HFF-Myc (cell line): Measurements from ENCODE around the gene PLEKHG7.
"Not testable (repeated sequence)": the region's sequence is repeated elsewhere in the genome, so short reads cannot be mapped to it uniquely, and the experiment has no call there.

Source experiments
- DNase-seq: peaks from one replicate; pipeline ENCODE4 v3.0.0-alpha.2; 2011; ENCODE audit warnings: low read depth; ENCODE audit errors: extremely low read depth
- H3K4me3 ChIP-seq: replicated peaks from 2 replicates; pipeline ENCODE4 v1.5.1; 2011; ENCODE audit warnings: low read depth, mild to moderate bottlenecking, control low read depth, low read length
- TF ChIP-seq, protein P1 (sequence below): IDR thresholded peaks from 2 replicates; pipeline ENCODE4 v1.5.1; 2012; ENCODE audit warnings: mild to moderate bottlenecking, low read depth, low read length, control low read depth; ENCODE audit errors: missing control alignments

PLEKHG7 gene, protein sequence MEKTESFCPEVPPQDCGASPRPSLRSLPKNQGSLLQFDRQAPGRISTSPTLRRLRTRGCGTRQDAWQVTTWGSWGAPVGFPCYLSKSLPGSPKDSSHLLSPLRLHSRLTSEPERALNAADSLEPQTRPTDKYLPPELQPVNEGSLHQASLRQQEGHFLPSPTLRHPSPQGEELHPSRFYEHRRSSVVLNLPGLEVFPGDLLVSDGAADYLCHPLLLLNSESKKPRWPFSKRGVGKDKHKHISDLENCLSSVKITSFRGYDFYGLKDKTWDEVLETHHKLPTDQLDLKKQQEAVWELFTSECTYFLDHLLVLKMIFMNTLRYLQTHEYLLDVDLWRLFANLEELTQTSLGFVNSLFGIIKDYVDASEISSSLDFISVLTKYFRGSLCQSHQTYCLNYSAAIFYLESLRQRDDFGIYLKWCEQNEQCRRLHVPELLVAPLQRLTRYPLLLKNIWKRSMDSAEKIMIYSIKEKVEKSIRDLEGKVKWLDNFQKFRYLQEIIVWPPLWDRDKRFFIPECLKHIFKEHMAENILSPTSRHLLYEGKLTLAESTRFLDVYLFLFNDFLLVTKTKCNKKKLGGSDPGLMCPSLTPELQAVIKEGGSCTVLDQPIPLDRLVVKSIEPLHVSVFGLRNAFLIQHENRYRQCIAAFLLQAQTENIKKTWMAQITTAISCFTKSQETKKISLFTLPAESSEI

DNA sequence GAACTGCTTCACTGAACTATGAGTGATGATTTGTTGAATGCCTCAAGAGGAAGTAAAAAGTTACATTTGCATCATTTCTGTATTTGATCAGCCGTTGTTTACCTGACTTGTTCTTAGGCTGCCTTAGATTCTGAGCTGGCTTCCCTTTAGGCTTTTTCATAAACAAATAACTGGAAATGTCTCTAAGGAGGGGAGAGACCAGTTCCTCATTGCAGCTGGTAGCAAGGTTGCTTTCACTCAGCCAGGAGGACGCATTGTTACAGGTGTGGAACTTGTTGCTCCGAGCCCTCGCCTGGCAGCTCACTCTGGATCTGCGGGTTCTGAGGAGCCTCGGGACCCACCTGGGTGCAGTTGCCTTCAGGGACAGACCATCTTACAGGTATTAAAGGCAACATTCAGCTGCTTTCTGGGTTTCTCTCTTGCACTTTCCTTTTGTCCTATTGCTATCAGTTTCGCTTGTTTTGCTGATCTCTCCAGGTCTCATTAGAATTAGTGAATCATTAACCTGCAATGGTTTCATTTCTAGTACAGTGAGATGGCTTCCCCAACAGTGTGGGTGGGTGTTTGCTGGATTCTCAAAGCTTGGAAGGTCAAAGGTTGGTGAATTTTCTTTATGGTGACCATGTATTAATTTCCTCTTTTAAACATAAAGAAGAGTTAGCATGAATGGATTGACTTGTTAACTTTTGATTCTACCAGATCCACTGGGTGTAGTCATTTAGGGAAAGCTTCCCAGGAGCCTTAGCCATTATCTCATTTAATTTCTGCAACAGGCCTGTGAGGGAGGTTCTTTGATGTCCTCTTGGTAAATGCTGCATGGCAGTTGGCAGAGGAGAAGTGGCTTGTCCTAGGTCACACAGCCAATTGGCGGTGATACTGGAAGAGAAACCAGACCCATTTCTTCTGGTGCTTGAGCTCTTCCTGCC, at the start of gene PLEKHG7:
Gene PLEKHG7 (plus strand): TSS at position 236 of the 926 bp plus-strand sequence. CDS start 3,643 bp downstream, outside the sequence.
- no peak within 1 kb of the TSS for H3K4me3 ChIP-seq
- DNase-seq, result no peak
- TF ChIP-seq, protein P1, sequence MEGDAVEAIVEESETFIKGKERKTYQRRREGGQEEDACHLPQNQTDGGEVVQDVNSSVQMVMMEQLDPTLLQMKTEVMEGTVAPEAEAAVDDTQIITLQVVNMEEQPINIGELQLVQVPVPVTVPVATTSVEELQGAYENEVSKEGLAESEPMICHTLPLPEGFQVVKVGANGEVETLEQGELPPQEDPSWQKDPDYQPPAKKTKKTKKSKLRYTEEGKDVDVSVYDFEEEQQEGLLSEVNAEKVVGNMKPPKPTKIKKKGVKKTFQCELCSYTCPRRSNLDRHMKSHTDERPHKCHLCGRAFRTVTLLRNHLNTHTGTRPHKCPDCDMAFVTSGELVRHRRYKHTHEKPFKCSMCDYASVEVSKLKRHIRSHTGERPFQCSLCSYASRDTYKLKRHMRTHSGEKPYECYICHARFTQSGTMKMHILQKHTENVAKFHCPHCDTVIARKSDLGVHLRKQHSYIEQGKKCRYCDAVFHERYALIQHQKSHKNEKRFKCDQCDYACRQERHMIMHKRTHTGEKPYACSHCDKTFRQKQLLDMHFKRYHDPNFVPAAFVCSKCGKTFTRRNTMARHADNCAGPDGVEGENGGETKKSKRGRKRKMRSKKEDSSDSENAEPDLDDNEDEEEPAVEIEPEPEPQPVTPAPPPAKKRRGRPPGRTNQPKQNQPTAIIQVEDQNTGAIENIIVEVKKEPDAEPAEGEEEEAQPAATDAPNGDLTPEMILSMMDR, result no peak

DNA sequence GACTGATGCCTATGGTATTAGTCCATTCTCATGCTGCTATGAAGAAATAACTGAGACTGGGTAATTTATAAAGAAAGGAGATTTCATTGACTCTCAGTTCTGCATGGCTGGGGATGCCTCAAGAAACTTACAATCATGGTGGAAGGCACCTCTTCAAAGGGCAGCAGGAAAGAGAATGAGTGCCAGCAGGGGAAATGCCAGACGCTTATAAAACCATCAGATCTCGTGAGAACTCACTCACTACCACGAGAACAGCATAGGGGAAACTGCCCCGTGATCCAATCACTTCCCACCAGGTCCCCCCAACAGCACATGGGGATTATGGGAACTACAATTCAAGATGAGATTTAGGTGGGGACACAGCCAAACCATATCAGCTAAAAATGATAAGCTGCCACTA, 48.5 kb upstream of the PLEKHG7 start:
- not testable (repeated sequence) for DNase-seq

DNA sequence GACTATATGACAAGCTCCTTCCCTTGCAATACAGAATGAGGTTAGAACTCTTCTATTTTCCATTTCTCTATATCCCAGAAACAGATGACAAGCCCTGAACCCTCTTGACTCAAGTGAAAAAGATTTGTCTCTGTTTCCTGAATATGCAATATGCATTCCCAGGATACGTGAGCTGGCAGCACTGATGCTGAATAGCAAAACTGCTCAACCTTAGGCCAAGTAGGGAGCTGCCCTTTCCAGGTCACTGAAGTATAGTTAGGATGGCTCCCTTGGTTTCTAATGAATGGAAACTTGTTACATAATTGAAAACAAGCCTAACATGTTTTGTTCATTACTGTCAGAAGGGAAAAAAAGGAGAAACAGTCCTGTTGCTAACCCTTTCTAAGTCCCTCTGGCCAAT, 47.9 kb upstream of the PLEKHG7 start:
- no peak overlapping the region for H3K4me3 ChIP-seq
- DNase-seq, result no peak
- TF ChIP-seq, protein P1, result no peak

More for the DNA sequence above, 48.5 kb upstream of the PLEKHG7 start:
- H3K4me3 ChIP-seq, result not testable (repeated sequence)

DNA sequence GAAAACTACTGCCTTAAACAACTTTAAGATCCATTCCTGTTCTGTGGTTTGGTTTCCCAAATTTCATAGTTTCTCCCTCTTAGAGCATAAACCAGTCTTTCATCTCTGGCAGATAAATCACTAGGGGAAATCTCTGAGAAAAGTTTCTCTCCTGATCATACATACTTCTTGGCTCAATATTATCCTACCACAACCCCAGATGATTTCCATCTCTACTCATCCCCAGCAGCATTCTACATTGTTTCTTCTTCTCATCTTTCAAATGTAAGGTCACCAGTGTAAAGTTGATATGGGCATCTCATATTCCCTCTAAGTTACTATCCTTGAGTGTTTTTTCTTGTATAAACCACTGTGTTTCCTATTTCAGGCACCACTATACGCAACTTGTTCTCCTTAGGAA, 45.9 kb upstream of the PLEKHG7 start:
- no peak overlapping the region for H3K4me3 ChIP-seq
- TF ChIP-seq, protein P1, result no peak

DNA sequence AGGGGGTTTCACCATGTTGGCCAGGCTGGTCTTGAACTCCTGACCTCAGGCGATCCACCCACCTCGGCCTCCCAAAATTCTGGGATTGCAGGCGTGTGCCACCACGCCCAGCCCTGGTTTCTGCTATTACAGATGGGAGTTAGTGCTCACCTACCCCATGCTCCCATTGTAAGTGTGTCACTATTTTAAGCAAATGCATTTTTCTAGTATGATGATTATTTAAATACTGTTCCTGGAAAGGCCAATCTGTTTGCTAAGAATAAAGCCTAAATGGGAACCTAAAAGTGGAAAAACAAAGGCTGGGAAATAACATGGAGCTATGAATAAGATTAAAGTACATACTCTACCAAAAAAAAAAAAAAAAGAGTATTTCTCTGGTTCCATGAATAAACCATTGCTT, 45.0 kb upstream of the PLEKHG7 start:
- TF ChIP-seq, protein P1, result no peak
- no peak for DNase-seq
- no peak overlapping the region for H3K4me3 ChIP-seq

More for the DNA sequence above, 45.9 kb upstream of the PLEKHG7 start:
- no peak for DNase-seq

DNA sequence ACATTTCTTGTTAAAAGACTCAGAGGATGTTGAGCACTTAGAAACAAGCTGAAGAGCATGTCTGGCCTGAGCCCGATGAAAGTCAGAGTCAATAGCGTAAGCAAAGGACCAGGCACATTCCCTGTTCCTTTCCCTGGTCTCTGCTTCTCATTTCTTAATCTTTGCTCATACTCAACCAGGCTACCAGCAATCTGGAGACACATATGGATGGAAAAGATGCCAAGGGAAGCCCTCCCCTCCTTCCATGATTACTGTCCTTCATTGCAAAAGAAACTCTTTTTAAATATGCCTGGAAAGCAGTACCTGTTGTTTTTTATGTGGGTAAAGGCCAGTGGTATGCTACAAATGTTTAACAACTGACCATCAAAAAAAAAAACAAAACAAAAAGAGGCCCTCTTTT, 44.2 kb upstream of the PLEKHG7 start:
- TF ChIP-seq, protein P1, result no peak
- DNase-seq, result no peak
- H3K4me3 ChIP-seq, result no peak overlapping the region

DNA sequence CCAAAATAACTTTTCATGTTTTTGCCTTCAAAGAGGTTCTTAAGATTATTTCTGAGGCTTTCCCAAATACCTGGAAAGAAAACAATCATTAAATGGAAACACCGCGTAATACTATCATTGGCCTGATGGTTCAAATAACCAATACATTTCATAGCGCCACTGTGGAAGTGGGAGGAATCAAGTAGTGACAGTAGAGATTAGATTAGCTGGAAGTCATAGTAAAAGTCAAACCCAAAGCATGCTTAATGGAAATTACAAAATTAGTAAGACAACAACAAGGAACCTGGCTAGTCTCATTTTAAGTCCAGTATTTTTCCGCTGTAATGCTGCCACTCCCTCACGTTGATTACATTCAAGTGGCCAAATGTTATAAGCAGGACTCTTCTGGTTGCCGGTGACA, 41.5 kb upstream of the PLEKHG7 start:
- no peak for DNase-seq
- TF ChIP-seq, protein P1, result no peak
- H3K4me3 ChIP-seq, result no peak overlapping the region
